OCI-LY1 (cell line): ENCODE results near the gene DDIT4.

Source experiments
- EZH2 ChIP-seq: fragments of 200-600 bp; sonication (generic), shearing (Covaris generic); IDR thresholded peaks from 2 replicates; pipeline ENCODE4 v1.8.0; 2017; ENCODE audit warnings: borderline replicate concordance, mixed run types, mild to moderate bottlenecking, antibody characterized with exemption, low read length, moderate library complexity, mixed read lengths
- TF ChIP-seq, protein P1 (sequence below): fragments of 200-600 bp; sonication (generic), shearing (Covaris generic); IDR thresholded peaks from 2 replicates; pipeline ENCODE4 v1.5.1; 2017; ENCODE audit warnings: mild to moderate bottlenecking, antibody characterized with exemption, low read length, moderate library complexity, mixed read lengths

DNA sequence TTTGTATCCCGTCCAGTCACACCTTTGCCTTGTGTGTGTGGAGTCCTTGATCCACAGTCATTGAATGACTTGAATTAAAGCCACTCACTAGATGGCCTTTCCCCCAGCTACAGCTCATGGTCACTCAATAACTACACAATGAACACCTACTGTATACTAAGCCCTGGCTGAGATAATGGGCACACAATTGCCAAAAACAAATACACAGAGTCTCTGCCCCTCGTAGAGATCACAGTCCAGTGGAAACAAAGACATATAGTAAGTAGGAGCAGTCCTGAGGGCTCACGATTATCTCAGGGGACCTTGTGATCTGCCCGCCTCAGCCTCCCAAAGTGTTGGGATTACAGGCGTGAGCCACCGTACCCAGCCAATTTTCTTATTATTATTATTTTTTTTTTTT is 22.1 kb upstream of the DDIT4 start:
- TF ChIP-seq, protein P1, sequence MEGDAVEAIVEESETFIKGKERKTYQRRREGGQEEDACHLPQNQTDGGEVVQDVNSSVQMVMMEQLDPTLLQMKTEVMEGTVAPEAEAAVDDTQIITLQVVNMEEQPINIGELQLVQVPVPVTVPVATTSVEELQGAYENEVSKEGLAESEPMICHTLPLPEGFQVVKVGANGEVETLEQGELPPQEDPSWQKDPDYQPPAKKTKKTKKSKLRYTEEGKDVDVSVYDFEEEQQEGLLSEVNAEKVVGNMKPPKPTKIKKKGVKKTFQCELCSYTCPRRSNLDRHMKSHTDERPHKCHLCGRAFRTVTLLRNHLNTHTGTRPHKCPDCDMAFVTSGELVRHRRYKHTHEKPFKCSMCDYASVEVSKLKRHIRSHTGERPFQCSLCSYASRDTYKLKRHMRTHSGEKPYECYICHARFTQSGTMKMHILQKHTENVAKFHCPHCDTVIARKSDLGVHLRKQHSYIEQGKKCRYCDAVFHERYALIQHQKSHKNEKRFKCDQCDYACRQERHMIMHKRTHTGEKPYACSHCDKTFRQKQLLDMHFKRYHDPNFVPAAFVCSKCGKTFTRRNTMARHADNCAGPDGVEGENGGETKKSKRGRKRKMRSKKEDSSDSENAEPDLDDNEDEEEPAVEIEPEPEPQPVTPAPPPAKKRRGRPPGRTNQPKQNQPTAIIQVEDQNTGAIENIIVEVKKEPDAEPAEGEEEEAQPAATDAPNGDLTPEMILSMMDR = no peak
- no peak for TF ChIP-seq EZH2
